Thyroid gland (tissue), 4 donors: ENCODE results near the gene TMEM256.

Experiments
- POLR2A ChIP-seq, 2 donors: fragments of 450-650 bp; IDR thresholded peaks; one replicate each; pipeline ENCODE4 v1.6.1; 2017; ENCODE audit warnings: antibody characterized with exemption in 2 of 2, mild to moderate bottlenecking in 2 of 2, moderate library complexity in 1 of 2
- TF ChIP-seq, protein P1 (sequence below), 6 experiments: fragments of 200-600 bp in 3 of 6; fragments of 450-650 bp in 3 of 6; sonication (generic) in 3 of 6; IDR thresholded peaks; one replicate each; pipeline ENCODE4 v1.5.1; 2016 to 2019; ENCODE audit warnings: antibody characterized with exemption in 6 of 6, mild to moderate bottlenecking in 2 of 6, inconsistent platforms in 1 of 6, moderate library complexity in 1 of 6

DNA sequence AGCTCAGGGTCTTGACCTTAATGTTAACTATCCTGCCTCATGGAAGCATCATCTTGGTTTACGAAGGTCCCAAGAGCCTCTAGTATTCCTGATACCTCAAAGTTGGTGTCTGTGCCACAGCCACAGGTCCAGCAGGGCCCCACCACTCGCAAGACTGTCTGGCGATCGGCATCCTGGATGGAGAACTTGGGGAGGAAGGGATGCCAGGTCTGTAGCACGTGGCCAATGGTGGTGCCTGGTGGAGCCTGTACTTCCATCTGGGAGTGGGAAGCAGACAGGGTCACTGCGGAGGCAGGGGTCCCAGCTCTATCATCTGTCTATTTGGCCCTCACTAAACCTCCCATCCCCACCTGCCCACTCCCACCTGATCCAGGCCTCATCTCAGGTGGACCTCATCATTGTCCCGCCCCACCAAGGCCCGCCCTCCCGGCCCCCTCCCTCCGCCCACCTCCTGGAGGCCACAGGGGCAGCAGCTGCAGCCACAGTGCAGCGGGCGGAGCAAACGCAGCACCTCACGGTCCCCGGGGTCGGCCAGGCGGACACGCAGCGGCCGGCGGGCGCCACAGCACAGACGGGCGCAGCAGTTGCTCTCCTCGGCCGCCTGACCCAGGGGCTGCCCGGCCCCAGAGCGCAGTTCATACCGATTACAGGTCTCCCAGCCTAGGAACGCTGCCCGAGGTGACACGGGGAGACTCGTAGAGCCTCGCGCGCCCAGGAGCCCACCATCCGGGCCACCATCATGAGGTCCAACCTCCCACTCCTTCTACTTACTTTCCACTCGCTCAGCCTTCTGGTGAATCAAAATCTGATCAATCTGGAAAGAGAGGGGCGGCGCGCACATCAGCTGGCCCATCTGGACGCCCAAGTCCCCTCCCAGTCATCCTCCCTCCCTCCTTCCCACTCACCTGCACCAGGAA is 10.9 kb downstream of the TMEM256 start:
- TF ChIP-seq, protein P1, sequence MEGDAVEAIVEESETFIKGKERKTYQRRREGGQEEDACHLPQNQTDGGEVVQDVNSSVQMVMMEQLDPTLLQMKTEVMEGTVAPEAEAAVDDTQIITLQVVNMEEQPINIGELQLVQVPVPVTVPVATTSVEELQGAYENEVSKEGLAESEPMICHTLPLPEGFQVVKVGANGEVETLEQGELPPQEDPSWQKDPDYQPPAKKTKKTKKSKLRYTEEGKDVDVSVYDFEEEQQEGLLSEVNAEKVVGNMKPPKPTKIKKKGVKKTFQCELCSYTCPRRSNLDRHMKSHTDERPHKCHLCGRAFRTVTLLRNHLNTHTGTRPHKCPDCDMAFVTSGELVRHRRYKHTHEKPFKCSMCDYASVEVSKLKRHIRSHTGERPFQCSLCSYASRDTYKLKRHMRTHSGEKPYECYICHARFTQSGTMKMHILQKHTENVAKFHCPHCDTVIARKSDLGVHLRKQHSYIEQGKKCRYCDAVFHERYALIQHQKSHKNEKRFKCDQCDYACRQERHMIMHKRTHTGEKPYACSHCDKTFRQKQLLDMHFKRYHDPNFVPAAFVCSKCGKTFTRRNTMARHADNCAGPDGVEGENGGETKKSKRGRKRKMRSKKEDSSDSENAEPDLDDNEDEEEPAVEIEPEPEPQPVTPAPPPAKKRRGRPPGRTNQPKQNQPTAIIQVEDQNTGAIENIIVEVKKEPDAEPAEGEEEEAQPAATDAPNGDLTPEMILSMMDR (IDR thresholded peaks at IDR 0.05) = no peak
- no peak for TF ChIP-seq POLR2A (IDR thresholded peaks at IDR 0.05)
